ENCODE data around the gene ANO2.
"Not testable (repeated sequence)": the region's sequence is repeated elsewhere in the genome, so short reads cannot be mapped to it uniquely, and the experiment has no call there.

ANO2 gene

DNA sequence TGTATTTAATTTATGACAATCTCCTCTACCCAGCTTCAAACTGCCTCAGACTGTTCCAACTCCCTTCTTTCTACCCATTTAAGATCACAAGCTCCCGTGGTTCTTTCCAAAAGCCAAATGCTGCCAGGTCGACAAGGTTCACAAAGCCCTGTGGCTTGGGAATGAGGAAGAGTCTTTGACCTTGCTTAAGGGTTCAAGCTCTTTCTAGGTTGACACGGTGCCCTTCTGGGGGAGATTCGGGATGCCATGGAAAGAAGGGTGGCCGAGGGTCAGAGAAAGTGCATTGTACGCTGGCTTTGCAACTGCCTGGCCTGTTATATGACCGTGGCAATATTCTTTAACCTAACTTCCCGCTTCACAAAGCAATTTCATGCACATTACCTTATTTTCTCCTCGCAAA is 239.3 kb downstream of the ANO2 start:
- no peaks in the 10 kb centered on the region for H3K9me3 Mint-ChIP-seq
- H3K4me1 Mint-ChIP-seq (ENCODE audit: low read depth): no peaks in the 10 kb centered on the region
- no peak overlapping the region for H3K4me3 Mint-ChIP-seq
- intact Hi-C loops (cut with micrococcal nuclease): no loop called here
- H3K36me3 Mint-ChIP-seq (ENCODE audit: low read depth): no peaks in the 10 kb centered on the region
- H3K27ac Mint-ChIP-seq: no peak overlapping the region
- H3K27me3 Mint-ChIP-seq: peaks cover 1% of the 10 kb centered on the region

DNA sequence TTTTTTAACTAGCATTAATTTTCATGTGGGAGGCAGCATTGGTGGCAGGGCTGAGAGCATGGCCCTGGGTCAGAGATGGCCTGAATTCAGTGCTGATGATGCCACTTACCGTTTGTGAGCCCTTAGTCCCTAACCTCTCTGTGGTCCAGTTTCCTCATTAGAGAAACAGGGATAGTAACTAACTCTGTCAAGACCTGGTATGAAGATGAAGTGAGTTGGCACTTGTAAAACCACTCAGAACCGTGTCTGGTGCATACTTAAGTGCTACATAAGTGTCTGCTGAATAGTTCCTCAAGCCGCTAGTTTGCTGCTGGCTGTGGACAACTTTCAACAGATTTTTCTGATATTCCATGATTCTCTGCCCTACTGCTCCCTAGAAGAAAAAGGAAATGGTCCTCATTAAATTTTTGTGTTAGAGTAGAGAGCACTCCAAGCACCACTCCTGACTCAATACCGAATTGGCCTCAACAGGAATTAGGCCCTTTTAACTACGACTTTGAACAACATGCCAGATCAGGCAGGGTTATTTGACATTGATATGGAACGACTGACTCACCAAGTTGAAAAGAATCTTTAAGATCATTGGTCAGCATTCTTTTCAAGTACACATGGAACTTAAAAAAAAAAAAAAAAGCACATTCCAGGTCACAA is 250.2 kb downstream of the ANO2 start:
- Mint-ChIP-seq H3K27ac (no peak overlapping the region), H3K4me1 (ENCODE audit: low read depth) (no peaks in the 10 kb centered on the region), H3K9me3 (no peaks in the 10 kb centered on the region), H3K27me3 (peaks cover 2% of the 10 kb centered on the region), H3K36me3 (ENCODE audit: low read depth) (no peaks in the 10 kb centered on the region), H3K4me3 (no peak overlapping the region)
- intact Hi-C loops (cut with micrococcal nuclease): no loop called here

DNA sequence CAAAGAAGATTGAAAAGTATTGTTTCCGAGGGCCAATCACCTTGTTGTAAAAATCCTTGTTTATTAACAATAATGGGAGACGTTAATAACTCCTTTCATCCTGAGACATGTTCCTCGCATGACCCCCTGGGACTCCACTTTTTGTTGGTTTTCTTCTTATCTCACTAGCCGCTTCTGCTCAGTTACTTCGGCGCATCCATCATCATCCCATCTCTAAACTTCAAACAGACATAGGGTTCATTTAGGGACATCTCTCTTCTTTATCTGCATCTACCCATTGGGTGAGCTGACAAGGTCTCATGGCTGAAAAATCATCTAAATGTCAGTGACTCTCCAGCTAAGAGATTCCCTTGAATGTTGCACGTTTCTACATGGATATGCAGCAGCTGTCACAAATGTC is 252.2 kb downstream of the ANO2 start:
- H3K36me3 Mint-ChIP-seq (ENCODE audit: low read depth): no peaks in the 10 kb centered on the region
- intact Hi-C loops (cut with micrococcal nuclease): no loop called here
- H3K4me3 Mint-ChIP-seq: no peak overlapping the region
- H3K9me3 Mint-ChIP-seq: no peaks in the 10 kb centered on the region
- no peak overlapping the region for H3K27ac Mint-ChIP-seq
- H3K27me3 Mint-ChIP-seq: no peaks in the 10 kb centered on the region
- no peaks in the 10 kb centered on the region for H3K4me1 Mint-ChIP-seq (ENCODE audit: low read depth)

DNA sequence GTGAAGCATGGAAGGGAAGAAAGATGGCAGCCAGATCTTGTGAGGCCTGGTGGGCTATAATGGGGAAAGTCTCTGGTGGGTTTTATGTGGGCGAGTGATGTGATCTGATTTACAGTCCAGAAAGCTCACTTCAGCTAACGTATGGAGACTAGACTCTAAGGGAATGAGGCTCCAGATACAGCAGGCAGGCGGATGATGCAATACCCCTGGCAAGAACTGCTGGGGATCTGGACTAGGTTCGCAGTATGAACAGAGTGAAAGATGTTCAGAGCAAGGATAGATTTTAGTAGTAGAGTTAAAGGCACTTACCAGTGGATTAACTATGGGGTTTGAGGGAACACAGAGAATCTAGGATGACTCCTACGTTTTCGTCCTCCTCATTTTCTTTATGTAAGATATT is 253.1 kb downstream of the ANO2 start:
- Mint-ChIP-seq H3K9me3 (no peaks in the 10 kb centered on the region), H3K4me3 (no peak overlapping the region), H3K27me3 (no peaks in the 10 kb centered on the region), H3K27ac (no peak overlapping the region), H3K4me1 (ENCODE audit: low read depth) (no peaks in the 10 kb centered on the region), H3K36me3 (ENCODE audit: low read depth) (no peaks in the 10 kb centered on the region)
- intact Hi-C loops (cut with micrococcal nuclease): no loop called here

DNA sequence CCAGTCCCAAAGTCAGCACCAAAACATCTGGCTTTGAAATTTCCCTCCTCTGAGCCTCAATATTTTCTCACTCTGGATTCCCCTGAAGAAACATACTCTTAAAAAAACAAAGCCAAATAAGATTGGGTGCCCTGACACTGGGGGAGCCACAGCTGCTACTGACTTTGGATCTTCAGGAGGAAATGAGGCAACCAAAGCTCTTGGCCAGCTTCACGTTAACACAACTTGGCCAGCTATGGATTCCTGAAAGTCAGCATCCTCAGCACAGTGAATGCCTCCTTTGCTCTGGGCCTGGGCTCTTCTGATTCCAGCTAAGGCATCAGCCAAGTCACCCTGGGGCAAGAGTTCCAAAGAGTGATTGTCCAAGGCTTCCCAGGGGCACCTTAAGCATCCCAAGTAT is 254.8 kb downstream of the ANO2 start:
- intact Hi-C loops (cut with micrococcal nuclease): no loop called here
- Mint-ChIP-seq H3K4me1 (ENCODE audit: low read depth) (no peaks in the 10 kb centered on the region), H3K27ac (no peak overlapping the region), H3K27me3 (no peaks in the 10 kb centered on the region), H3K36me3 (ENCODE audit: low read depth) (no peaks in the 10 kb centered on the region), H3K4me3 (no peak overlapping the region), H3K9me3 (no peaks in the 10 kb centered on the region)

DNA sequence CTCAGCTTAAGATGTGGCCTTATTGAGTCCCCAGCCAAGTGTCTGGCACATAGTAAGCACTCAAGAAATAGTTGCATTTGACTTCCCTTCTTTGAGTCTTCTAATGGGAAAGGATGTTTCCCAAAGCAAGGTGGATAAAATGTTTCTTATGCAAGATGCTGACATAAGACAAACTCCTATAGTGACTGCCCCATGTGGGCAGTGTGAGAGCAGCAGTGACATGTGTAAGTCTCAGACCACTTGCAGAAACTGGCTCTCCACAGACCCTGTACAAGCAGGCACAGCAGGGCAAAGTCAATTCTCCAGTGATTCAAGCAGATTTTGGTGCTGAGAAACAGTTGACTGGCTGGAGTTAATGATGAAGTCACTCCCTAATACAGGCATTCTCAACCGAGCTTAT is 255.3 kb downstream of the ANO2 start:
- H3K4me1 Mint-ChIP-seq (ENCODE audit: low read depth): no peaks in the 10 kb centered on the region

DNA sequence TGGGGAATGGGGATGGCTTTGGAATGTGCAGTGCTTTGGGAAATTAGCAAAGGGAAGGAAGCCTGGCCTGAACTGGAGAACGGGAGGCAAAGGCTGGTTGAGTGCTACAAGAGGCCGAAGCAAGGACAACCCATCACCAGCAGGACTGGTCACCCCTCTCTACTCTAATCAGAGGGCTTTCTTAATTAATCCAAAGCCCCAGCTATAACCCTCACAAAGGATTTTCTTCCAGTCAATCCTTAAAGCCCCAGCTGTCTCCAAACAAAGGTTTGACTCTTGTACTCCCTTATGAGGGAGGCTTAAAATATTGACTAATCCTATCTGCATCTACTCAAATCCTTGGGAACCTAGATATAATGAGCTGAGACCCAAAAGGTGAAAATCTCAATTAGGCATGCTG is 256.8 kb downstream of the ANO2 start:
- intact Hi-C loops (cut with micrococcal nuclease): no loop called here

More for the DNA sequence above, 255.3 kb downstream of the ANO2 start:
- Mint-ChIP-seq H3K36me3 (ENCODE audit: low read depth) (no peaks in the 10 kb centered on the region), H3K4me3 (no peak overlapping the region), H3K9me3 (no peaks in the 10 kb centered on the region), H3K27ac (no peak overlapping the region), H3K27me3 (no peaks in the 10 kb centered on the region)
- intact Hi-C loops (cut with micrococcal nuclease): no loop called here

DNA sequence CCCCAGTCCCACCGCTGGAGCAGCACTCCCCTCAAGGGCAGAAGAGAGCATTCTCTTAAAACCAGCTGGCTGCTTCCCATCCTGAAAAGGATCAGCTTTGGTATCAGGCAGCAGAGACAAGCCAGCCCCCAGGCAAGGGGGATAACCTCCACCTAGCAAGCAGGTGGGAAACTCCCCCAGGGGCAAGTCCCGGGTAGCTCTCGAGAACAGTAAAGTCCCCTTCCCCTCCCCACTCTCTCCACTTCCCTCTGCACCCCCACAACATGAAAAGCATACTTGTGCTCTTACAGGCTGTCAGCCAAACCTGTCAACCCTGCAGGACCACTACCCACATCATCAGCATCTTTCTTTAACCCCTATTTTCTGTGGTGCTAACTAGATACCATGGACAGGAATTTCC is 259.1 kb downstream of the ANO2 start:
- intact Hi-C loops (cut with micrococcal nuclease): no loop called here
- Mint-ChIP-seq H3K9me3 (no peaks in the 10 kb centered on the region), H3K4me1 (ENCODE audit: low read depth) (no peaks in the 10 kb centered on the region), H3K36me3 (ENCODE audit: low read depth) (no peaks in the 10 kb centered on the region), H3K27ac (no peak overlapping the region), H3K4me3 (no peak overlapping the region), H3K27me3 (no peaks in the 10 kb centered on the region)

More for the DNA sequence above, 256.8 kb downstream of the ANO2 start:
- Mint-ChIP-seq H3K4me1 (ENCODE audit: low read depth) (no peaks in the 10 kb centered on the region), H3K27ac (no peak overlapping the region), H3K9me3 (no peaks in the 10 kb centered on the region), H3K4me3 (no peak overlapping the region), H3K27me3 (no peaks in the 10 kb centered on the region), H3K36me3 (ENCODE audit: low read depth) (no peaks in the 10 kb centered on the region)

DNA sequence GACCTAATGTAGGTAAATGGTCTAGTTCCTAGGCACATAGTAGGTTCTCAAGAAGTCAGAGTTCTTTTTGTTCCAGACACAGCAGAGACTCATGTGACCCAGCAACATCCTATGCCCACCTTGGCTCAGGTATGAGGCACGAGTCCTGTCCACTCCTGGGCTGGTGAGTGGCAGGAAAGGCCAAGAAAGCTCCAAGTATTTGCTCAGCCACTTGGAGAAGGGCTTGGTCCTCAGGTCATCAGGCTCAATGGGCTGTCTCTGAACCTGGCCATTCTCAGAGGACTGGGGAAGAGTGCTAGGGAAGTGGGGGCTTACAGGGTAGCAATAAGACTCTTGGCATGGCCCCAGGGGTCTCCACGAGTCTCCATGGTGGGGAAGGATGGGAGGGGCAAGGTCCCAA is 260.1 kb downstream of the ANO2 start:
- Mint-ChIP-seq H3K9me3 (no peaks in the 10 kb centered on the region), H3K27ac (no peak overlapping the region), H3K36me3 (ENCODE audit: low read depth) (no peaks in the 10 kb centered on the region), H3K4me1 (ENCODE audit: low read depth) (no peaks in the 10 kb centered on the region), H3K27me3 (no peaks in the 10 kb centered on the region), H3K4me3 (no peak overlapping the region)
- intact Hi-C loops (cut with micrococcal nuclease): no loop called here

DNA sequence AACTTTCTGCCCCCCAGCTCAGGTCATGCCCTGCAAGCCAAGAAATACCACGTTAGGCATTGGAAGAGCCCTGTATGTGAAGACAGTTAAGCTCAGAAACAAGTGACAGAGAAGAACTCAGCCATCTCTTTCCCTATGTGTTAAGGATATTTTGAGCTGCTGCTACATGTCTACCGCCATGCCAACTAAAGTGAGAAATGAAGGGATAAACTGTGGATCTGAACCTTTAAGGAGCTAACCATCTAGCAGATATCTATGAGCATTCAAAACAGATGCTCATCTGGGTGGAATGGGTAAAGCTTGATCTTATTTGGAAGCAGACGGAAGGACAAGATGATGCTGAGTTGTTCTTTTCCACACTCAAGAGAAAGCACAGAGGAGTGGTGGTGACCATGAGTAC is 262.5 kb downstream of the ANO2 start:
- intact Hi-C loops (cut with micrococcal nuclease): no loop called here
- H3K4me1 Mint-ChIP-seq (ENCODE audit: low read depth): no peaks in the 10 kb centered on the region

DNA sequence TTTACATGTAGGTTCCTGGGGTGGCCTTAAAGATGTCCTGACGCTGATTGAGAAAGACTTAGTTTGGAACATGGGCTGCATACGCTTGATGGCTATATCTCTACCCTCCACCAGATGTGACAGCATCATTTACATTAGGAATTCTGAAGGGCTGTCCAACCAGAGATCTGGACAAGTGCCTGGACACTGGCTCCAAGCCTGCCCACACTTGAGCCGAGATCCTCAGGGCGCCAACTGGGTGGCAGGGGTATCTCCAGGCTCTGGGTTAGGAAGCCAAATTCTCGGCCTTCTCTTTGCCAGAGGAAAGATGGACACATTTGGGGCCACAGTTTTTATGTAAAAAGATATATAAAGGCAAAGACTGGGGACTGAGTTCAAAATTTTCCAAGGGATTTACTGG is 266.9 kb downstream of the ANO2 start:
- Mint-ChIP-seq H3K27me3 (no peaks in the 10 kb centered on the region), H3K36me3 (ENCODE audit: low read depth) (no peaks in the 10 kb centered on the region), H3K9me3 (no peaks in the 10 kb centered on the region), H3K4me1 (ENCODE audit: low read depth) (no peaks in the 10 kb centered on the region), H3K27ac (no peak overlapping the region), H3K4me3 (no peak overlapping the region)
- intact Hi-C loops (cut with micrococcal nuclease): no loop called here

More for the DNA sequence above, 262.5 kb downstream of the ANO2 start:
- H3K27ac Mint-ChIP-seq: no peak overlapping the region
- H3K4me3 Mint-ChIP-seq: no peak overlapping the region
- no peaks in the 10 kb centered on the region for H3K36me3 Mint-ChIP-seq (ENCODE audit: low read depth)
- no peaks in the 10 kb centered on the region for H3K27me3 Mint-ChIP-seq
- H3K9me3 Mint-ChIP-seq: no peaks in the 10 kb centered on the region

DNA sequence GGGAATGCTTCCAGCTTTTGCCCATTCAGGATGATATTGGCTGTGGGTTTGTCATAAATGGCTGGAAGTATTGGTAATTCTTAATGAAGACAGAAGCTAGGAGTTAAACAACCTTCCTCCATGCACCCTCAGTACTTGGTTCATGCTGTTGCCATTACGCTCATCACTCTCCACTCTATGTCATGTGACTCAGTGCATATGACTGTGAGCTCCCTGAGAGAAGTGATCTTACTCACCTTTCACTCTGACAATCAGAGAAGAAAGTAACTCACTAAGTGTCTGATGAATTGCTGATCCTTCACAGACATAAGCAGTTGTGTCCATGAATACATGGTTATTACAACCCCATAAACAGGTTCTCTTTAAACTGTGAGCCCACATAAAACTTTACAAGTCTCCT is 275.4 kb downstream of the ANO2 start:
- H3K36me3 Mint-ChIP-seq (ENCODE audit: low read depth); intact Hi-C loops (cut with micrococcal nuclease); H3K4me1 Mint-ChIP-seq (ENCODE audit: low read depth); H3K4me3 Mint-ChIP-seq; H3K9me3 Mint-ChIP-seq; H3K27ac Mint-ChIP-seq; H3K27me3 Mint-ChIP-seq: not testable (repeated sequence)

DNA sequence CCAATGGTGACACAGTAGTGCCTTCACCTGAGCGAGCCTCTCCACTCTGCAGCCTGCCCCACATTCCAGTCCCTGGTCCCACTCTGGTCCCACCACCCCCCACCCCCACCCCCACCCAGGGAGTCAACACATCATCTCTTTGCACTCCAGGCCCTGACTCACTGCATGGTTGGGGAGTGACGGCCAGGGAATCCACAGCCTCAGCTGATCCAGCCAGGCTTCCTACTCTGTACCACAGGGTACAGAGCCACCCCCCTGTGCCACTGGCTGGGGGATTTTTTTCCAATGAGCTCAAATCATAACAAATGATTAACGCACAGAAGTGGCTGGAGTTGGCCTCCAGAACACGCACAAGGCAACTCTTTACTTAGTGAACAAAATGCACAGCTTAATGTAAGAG is 279.4 kb downstream of the ANO2 start:
- Mint-ChIP-seq H3K27me3 (no peaks in the 10 kb centered on the region), H3K4me1 (ENCODE audit: low read depth) (no peaks in the 10 kb centered on the region)
- intact Hi-C loops (cut with micrococcal nuclease): no loop called here

DNA sequence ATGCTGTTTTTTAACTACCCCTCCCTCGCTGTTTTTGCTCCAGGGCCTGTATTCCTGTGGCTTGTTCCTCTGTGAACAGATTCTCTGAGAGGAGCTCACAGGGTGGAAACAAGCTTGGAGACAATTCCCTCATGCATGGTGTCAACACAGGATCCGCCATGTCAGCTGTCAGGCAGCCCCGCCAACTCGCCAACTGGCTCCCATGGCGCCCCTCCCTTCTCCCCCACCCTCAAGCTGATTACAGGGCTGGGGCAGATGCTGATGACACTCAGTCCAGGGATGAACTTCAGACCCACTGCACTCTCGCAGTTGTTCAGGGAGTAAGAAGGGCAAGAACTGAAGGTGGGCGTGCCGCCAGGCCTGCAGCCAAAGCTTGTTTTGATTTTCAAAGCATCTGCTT is 283.2 kb downstream of the ANO2 start:
- no peaks in the 10 kb centered on the region for H3K9me3 Mint-ChIP-seq
- H3K4me1 Mint-ChIP-seq (ENCODE audit: low read depth): no peaks in the 10 kb centered on the region
- no peak overlapping the region for H3K4me3 Mint-ChIP-seq
- no peak overlapping the region for H3K27ac Mint-ChIP-seq
- no peaks in the 10 kb centered on the region for H3K36me3 Mint-ChIP-seq (ENCODE audit: low read depth)
- intact Hi-C loops (cut with micrococcal nuclease): no loop called here
- no peaks in the 10 kb centered on the region for H3K27me3 Mint-ChIP-seq

More for the DNA sequence above, 279.4 kb downstream of the ANO2 start:
- Mint-ChIP-seq H3K4me3 (no peak overlapping the region), H3K36me3 (ENCODE audit: low read depth) (no peaks in the 10 kb centered on the region), H3K9me3 (no peaks in the 10 kb centered on the region), H3K27ac (no peak overlapping the region)

DNA sequence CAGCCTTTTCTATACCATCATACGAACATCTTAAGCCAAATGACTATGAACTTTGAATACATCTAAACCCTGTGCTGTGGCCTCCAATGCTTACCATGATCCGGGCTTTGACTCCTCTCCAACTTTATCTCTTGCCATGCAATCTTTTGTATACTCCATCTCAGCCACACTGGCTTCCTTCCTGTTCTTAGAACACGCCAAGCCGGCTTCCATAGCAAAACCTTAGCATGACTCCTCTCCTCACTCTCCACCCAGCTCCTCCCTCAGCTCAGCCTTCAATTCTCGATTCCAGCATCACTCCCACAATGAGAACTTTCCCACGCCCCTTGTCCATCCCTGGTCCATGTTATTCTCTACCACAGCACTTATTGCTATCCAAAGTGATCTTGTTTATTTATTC is 284.8 kb downstream of the ANO2 start:
- H3K27ac Mint-ChIP-seq: no peak overlapping the region
- no peak overlapping the region for H3K4me3 Mint-ChIP-seq
- intact Hi-C loops (cut with micrococcal nuclease): no loop called here
- H3K36me3 Mint-ChIP-seq (ENCODE audit: low read depth): no peaks in the 10 kb centered on the region
- no peaks in the 10 kb centered on the region for H3K4me1 Mint-ChIP-seq (ENCODE audit: low read depth)
- no peaks in the 10 kb centered on the region for H3K27me3 Mint-ChIP-seq
- no peaks in the 10 kb centered on the region for H3K9me3 Mint-ChIP-seq
